Embryonic facial prominence (tissue), 1 donor: ENCODE data around the gene METAP1D.
A peak's percentile ranks its signal among the peaks of the same experiment; 100 is the strongest.

Experiments
- DNase-seq: peaks from one replicate; pipeline ENCODE4 v3.0.0-alpha.2; 2016; ENCODE audit errors: extremely low spot score

The METAP1D gene

GRCh38 chr2:172080641-172081220 lies 81.0 kb downstream of the METAP1D start:
- DNase-seq: no peak

GRCh38 chr2:172081221-172082022 lies 81.7 kb downstream of the METAP1D start:
- DNase-seq: no peak

- no peak for DNase-seq
Observed at GRCh38 chr2:172082105-172082943, 82.6 kb downstream of the METAP1D start.

- no peak for DNase-seq
Observed at GRCh38 chr2:172082944-172083627, 83.3 kb downstream of the METAP1D start.

GRCh38 chr2:172083628-172084394 lies 84.1 kb downstream of the METAP1D start:
- no peak for DNase-seq

- DNase-seq: no peak
Observed at GRCh38 chr2:172084395-172084644, 84.6 kb downstream of the METAP1D start.

GRCh38 chr2:172084645-172085459 lies 85.1 kb downstream of the METAP1D start:
- peak; percentile 68 for DNase-seq

GRCh38 chr2:172085460-172086159 lies 85.9 kb downstream of the METAP1D start, which contains the start of gene DLX1:
TSS of gene DLX1 (plus strand) at chr2:172085507. CDS start at chr2:172085678, 171 bp downstream.
- DNase-seq: no peak

- no peak for DNase-seq
Observed at GRCh38 chr2:172086241-172087206, 86.8 kb downstream of the METAP1D start.

- DNase-seq: no peak
Observed at GRCh38 chr2:172087207-172087779, 87.5 kb downstream of the METAP1D start.

- no peak for DNase-seq
Observed at GRCh38 chr2:172087780-172088244, 88.1 kb downstream of the METAP1D start.

GRCh38 chr2:172088245-172089004 lies 88.7 kb downstream of the METAP1D start:
- no peak for DNase-seq

GRCh38 chr2:172089005-172089504 lies 89.3 kb downstream of the METAP1D start:
- no peak for DNase-seq

- DNase-seq: no peak
Observed at GRCh38 chr2:172089633-172090032, 89.9 kb downstream of the METAP1D start.

GRCh38 chr2:172090044-172090961 lies 90.5 kb downstream of the METAP1D start:
- DNase-seq: no peak

- no peak for DNase-seq
Observed at GRCh38 chr2:172091000-172091641, 91.4 kb downstream of the METAP1D start.
